SK-N-SH treated with all-trans-retinoic acid at 6 μM for 48 hours (cell line): ENCODE measurements around the gene DMRTC2.

ENCODE experiments used
- ATAC-seq: fragments of 200-7000 bp; cut with Tn5 transposase; 3 replicates; pipeline ENCODE4 v1.9.1; 2020; ENCODE audit warnings: mild to moderate bottlenecking, moderate library complexity
- ARNTL ChIP-seq: fragments of 450-650 bp; formaldehyde crosslinking; IDR thresholded peaks from 2 replicates; pipeline ENCODE4 v1.5.0; 2020; ENCODE audit warnings: low read depth, mild to moderate bottlenecking, moderate library complexity, borderline replicate concordance
- BACH2 ChIP-seq: fragments of 250-450 bp; sonication (Bioruptor Pico); IDR thresholded peaks from 2 replicates; pipeline ENCODE4 v1.9.0; 2021; ENCODE audit warnings: mild to moderate bottlenecking, borderline replicate concordance
- CREB5 ChIP-seq: fragments of 250-450 bp; sonication (Bioruptor Pico); IDR thresholded peaks from 2 replicates; pipeline ENCODE4 v1.5.1; 2020; ENCODE audit warnings: low read depth, mild to moderate bottlenecking, moderate library complexity
- CSDC2 ChIP-seq: fragments of 250-450 bp; sonication (Bioruptor Pico); IDR thresholded peaks from 2 replicates; pipeline ENCODE4 v1.5.0; 2020; ENCODE audit warnings: mild to moderate bottlenecking, moderate library complexity
- CSRNP3 ChIP-seq: fragments of 250-450 bp; sonication (Bioruptor Pico); IDR thresholded peaks from 2 replicates; pipeline ENCODE4 v1.5.1; 2021; ENCODE audit warnings: mild to moderate bottlenecking, moderate library complexity
- ESRRG ChIP-seq: fragments of 250-450 bp; sonication (Bioruptor Pico); IDR thresholded peaks from 2 replicates; pipeline ENCODE4 v1.6.1; 2021; ENCODE audit warnings: mild to moderate bottlenecking
- GLIS3 ChIP-seq: fragments of 250-450 bp; sonication (Bioruptor Pico); IDR thresholded peaks from 2 replicates; pipeline ENCODE4 v1.5.0; 2020; ENCODE audit warnings: mild to moderate bottlenecking, moderate library complexity
- ISL1 ChIP-seq: fragments of 250-450 bp; sonication (Bioruptor Pico); IDR thresholded peaks from 2 replicates; pipeline ENCODE4 v2.1.2; 2022; ENCODE audit warnings: mild to moderate bottlenecking, moderate library complexity
- OSR1 ChIP-seq: fragments of 250-450 bp; sonication (Bioruptor Pico); IDR thresholded peaks from 2 replicates; pipeline ENCODE4 v1.8.0; 2022; ENCODE audit warnings: moderate library complexity, mild to moderate bottlenecking, inconsistent platforms
- PATZ1 ChIP-seq: fragments of 250-450 bp; sonication (Bioruptor Pico); IDR thresholded peaks from 2 replicates; pipeline ENCODE4 v1.8.0; 2020; ENCODE audit warnings: mild to moderate bottlenecking, moderate library complexity, borderline replicate concordance
- POU6F1 ChIP-seq: fragments of 250-450 bp; sonication (Bioruptor Pico); IDR thresholded peaks from 2 replicates; pipeline ENCODE4 v1.8.0; 2021; ENCODE audit warnings: low read depth, mild to moderate bottlenecking, moderate library complexity, borderline replicate concordance
- PPARA ChIP-seq: fragments of 250-450 bp; sonication (Bioruptor Pico); IDR thresholded peaks from 2 replicates; pipeline ENCODE4 v1.5.0; 2020; ENCODE audit warnings: mild to moderate bottlenecking, borderline replicate concordance
- RARB ChIP-seq: fragments of 250-450 bp; sonication (Bioruptor Pico); IDR thresholded peaks from 2 replicates; pipeline ENCODE4 v1.8.0; 2021; ENCODE audit warnings: mild to moderate bottlenecking, moderate library complexity
- SNAI2 ChIP-seq: fragments of 250-450 bp; sonication (Bioruptor Pico); IDR thresholded peaks from 2 replicates; pipeline ENCODE4 v1.5.0; 2020; ENCODE audit warnings: mild to moderate bottlenecking, moderate library complexity
- TCF4 ChIP-seq: fragments of 250-450 bp; sonication (Bioruptor Pico); IDR thresholded peaks from 2 replicates; pipeline ENCODE4 v1.8.0; 2021; ENCODE audit warnings: mild to moderate bottlenecking, moderate library complexity, borderline replicate concordance
- TOX ChIP-seq: fragments of 250-450 bp; sonication (Bioruptor Pico); IDR thresholded peaks from 2 replicates; pipeline ENCODE4 v1.8.0; 2021; ENCODE audit warnings: mild to moderate bottlenecking, moderate library complexity, borderline replicate concordance
- TSHZ2 ChIP-seq: fragments of 250-450 bp; sonication (Bioruptor Pico); IDR thresholded peaks from 2 replicates; pipeline ENCODE4 v1.5.0; 2020; ENCODE audit warnings: mild to moderate bottlenecking, moderate library complexity
- ZC3H10 ChIP-seq: fragments of 250-450 bp; sonication (Bioruptor Pico); IDR thresholded peaks from 2 replicates; pipeline ENCODE4 v1.5.1; 2021; ENCODE audit warnings: mild to moderate bottlenecking, moderate library complexity
- ZFP3 ChIP-seq: fragments of 250-450 bp; sonication (Bioruptor Pico); IDR thresholded peaks from 2 replicates; pipeline ENCODE4 v1.5.0; 2020; ENCODE audit warnings: mild to moderate bottlenecking, moderate library complexity
- ZFP30 ChIP-seq: fragments of 450-650 bp; formaldehyde crosslinking; IDR thresholded peaks from 2 replicates; pipeline ENCODE4 v1.5.0; 2022; ENCODE audit warnings: mild to moderate bottlenecking, moderate library complexity
- ZNF565 ChIP-seq: fragments of 450-650 bp; formaldehyde crosslinking; conservative IDR thresholded peaks from 2 replicates; pipeline ENCODE4 v1.5.0; 2020; ENCODE audit warnings: low read depth, mild to moderate bottlenecking, moderate library complexity
- ZNF70 ChIP-seq: fragments of 450-650 bp; formaldehyde crosslinking; IDR thresholded peaks from 2 replicates; pipeline ENCODE4 v1.5.0; 2020; ENCODE audit warnings: mild to moderate bottlenecking, moderate library complexity
- ZNF8 ChIP-seq: fragments of 450-650 bp; formaldehyde crosslinking; IDR thresholded peaks from 2 replicates; pipeline ENCODE4 v1.5.0; 2020; ENCODE audit warnings: mild to moderate bottlenecking, moderate library complexity

Gene DMRTC2

GRCh38 chr19:41890936-41891335 is 46.1 kb downstream of the DMRTC2 start (continued):
- TF ChIP-seq TCF4 (CRISPR knock-in tag), result no peak

- TF ChIP-seq BACH2 (no peak), PPARA (no peak), TCF4 (CRISPR knock-in tag) (no peak), CSDC2 (no peak), ZC3H10 (CRISPR knock-in tag) (no peak), SNAI2 (CRISPR knock-in tag) (no peak)
- ATAC-seq, result no peak
Observed at GRCh38 chr19:41892173-41892902, 47.5 kb downstream of the DMRTC2 start.

- TF ChIP-seq CSDC2 (no peak), BACH2 (no peak), ISL1 (CRISPR knock-in tag) (no peak), ARNTL (CRISPR knock-in tag) (no peak), ZFP30 (CRISPR knock-in tag) (no peak), ZNF70 (CRISPR knock-in tag) (no peak), TOX (CRISPR knock-in tag) (no peak), ESRRG (CRISPR knock-in tag) (no peak), CREB5 (CRISPR knock-in tag) (no peak), RARB (CRISPR knock-in tag) (no peak), ZNF565 (CRISPR knock-in tag) (no peak), ZC3H10 (CRISPR knock-in tag) (no peak), ZFP3 (CRISPR knock-in tag) (no peak), PATZ1 (no peak), TCF4 (CRISPR knock-in tag) (no peak), SNAI2 (CRISPR knock-in tag) (no peak), GLIS3 (no peak)
- ATAC-seq, result peak; percentile 19; the same call in 1 of the 3 replicates
Observed at GRCh38 chr19:41893899-41894298, 49.1 kb downstream of the DMRTC2 start.

GRCh38 chr19:41894350-41894749 is 49.5 kb downstream of the DMRTC2 start:
- no peak for ATAC-seq
- TF ChIP-seq ZNF70 (CRISPR knock-in tag), result no peak
- no peak for TF ChIP-seq BACH2
- TF ChIP-seq ZFP30 (CRISPR knock-in tag), result no peak
- TF ChIP-seq ARNTL (CRISPR knock-in tag), result no peak
- TF ChIP-seq POU6F1 (CRISPR knock-in tag), result no peak
- TF ChIP-seq TOX (CRISPR knock-in tag), result no peak
- TF ChIP-seq ZNF8 (CRISPR knock-in tag), result no peak
- no peak for TF ChIP-seq CREB5 (CRISPR knock-in tag)
- TF ChIP-seq CSRNP3, result no peak
- TF ChIP-seq ISL1 (CRISPR knock-in tag), result no peak
- no peak for TF ChIP-seq SNAI2 (CRISPR knock-in tag)
- TF ChIP-seq CSDC2, result no peak
- TF ChIP-seq ZC3H10 (CRISPR knock-in tag), result no peak
- TF ChIP-seq PATZ1, result no peak
- no peak for TF ChIP-seq OSR1 (CRISPR knock-in tag)
- no peak for TF ChIP-seq GLIS3
- no peak for TF ChIP-seq TSHZ2
- no peak for TF ChIP-seq ZFP3 (CRISPR knock-in tag)
